ENCODE measurements around the gene TRPC3. TPM values are rescaled to one million over a fixed set of nuclear protein-coding genes. Genes with fewer than 3 reads are reported as not detected.

TRPC3 gene
- total and polyA plus RNA-seq, 2 of the 8 experiments (the other 6 are each of a cell fraction or from before 2014, with no cell fraction given), result 0.37 to 0.41 TPM

Other genes with a start within 250 kb of the TRPC3 start
- 0.50 TPM in 1 of 2 replicates, not detected in the other for gene SMIM43, start 186.9 kb downstream of the TRPC3 start, total RNA-seq (2021; fragmentation: NEBNext Ultra II Directional; extraction: Animal tissue kit (Norgen Biotek cat#: 25700))
- 0.41 and 0.94 TPM in 2 replicates for gene SMIM43, start 186.9 kb downstream of the TRPC3 start, polyA plus RNA-seq (2011; rRNA removed)
- 53.4 and 54.9 TPM in 2 replicates for gene EXOSC9, start 150.7 kb downstream of the TRPC3 start, total RNA-seq (2021; fragmentation: NEBNext Ultra II Directional; extraction: Animal tissue kit (Norgen Biotek cat#: 25700))
- gene EXOSC9, start 150.7 kb downstream of the TRPC3 start, polyA plus RNA-seq (2011; rRNA removed), result 16.7 and 33.2 TPM in 2 replicates
- 95.1 and 98.6 TPM in 2 replicates for gene CCNA2, start 128.2 kb downstream of the TRPC3 start, total RNA-seq (2021; fragmentation: NEBNext Ultra II Directional; extraction: Animal tissue kit (Norgen Biotek cat#: 25700))
- gene CCNA2, start 128.2 kb downstream of the TRPC3 start, polyA plus RNA-seq (2011; rRNA removed), result 39.0 and 42.1 TPM in 2 replicates
- gene BBS7, start 81.6 kb downstream of the TRPC3 start, total RNA-seq (2021; fragmentation: NEBNext Ultra II Directional; extraction: Animal tissue kit (Norgen Biotek cat#: 25700)), result 20.5 and 21.5 TPM in 2 replicates
- 16.6 and 19.2 TPM in 2 replicates for gene BBS7, start 81.6 kb downstream of the TRPC3 start, polyA plus RNA-seq (2011; rRNA removed)
- gene BLTP1, start 200.3 kb upstream of the TRPC3 start, total RNA-seq (2021; fragmentation: NEBNext Ultra II Directional; extraction: Animal tissue kit (Norgen Biotek cat#: 25700)), result 27.9 and 29.8 TPM in 2 replicates
- 9.7 and 14.0 TPM in 2 replicates for gene BLTP1, start 200.3 kb upstream of the TRPC3 start, polyA plus RNA-seq (2011; rRNA removed)